Activated naive CD4-positive, alpha-beta T cell treated with anti-CD3 and anti-CD28 coated beads for 36 hours (primary cell): ENCODE data around the gene TMEM59. TPM values are rescaled to one million over a fixed set of nuclear protein-coding genes. Genes with fewer than 3 reads are reported as not detected.

Experiments
- CTCF ChIA-PET: fragments of 350-600 bp; sonication (Branson Sonifier 250); formaldehyde crosslinking; loops from one replicate; lab custom pipeline; 2021; ENCODE audit warnings: antibody characterized with exemption; lab: Charles Lee
- DNase-seq: peaks from one replicate; pipeline ENCODE4 v3.0.0-alpha.2; 2020
- H3K27ac Mint-ChIP-seq: one replicate; pipeline ENCODE4 v1.8.0; 2021; ENCODE audit warnings: mild to moderate bottlenecking, mixed read lengths
- H3K27me3 Mint-ChIP-seq: one replicate; pipeline ENCODE4 v1.8.0; 2021; ENCODE audit warnings: low read depth, mixed read lengths
- H3K36me3 Mint-ChIP-seq: one replicate; pipeline ENCODE4 v1.8.0; 2021; ENCODE audit warnings: low read depth, mixed read lengths
- H3K4me1 Mint-ChIP-seq: one replicate; pipeline ENCODE4 v1.8.0; 2021; ENCODE audit warnings: low read depth, mixed read lengths
- H3K4me3 Mint-ChIP-seq: one replicate; pipeline ENCODE4 v1.8.0; 2021; ENCODE audit warnings: mild to moderate bottlenecking, moderate library complexity, mixed read lengths
- H3K9me3 Mint-ChIP-seq: one replicate; pipeline ENCODE4 v1.8.0; 2021; ENCODE audit warnings: mixed read lengths
- intact Hi-C: fragments of 100-400 bp; cut with micrococcal nuclease; formaldehyde crosslinking; loops from one replicate; pipeline ENCODE4 v1.15.1; 2023
- total RNA-seq, 2 experiments: library from RNA; stranded (reverse); gene quantifications; one replicate each; pipeline ENCODE4 v1.2.3, GENCODE V29; 2021

The TMEM59 gene
- total RNA-seq, 2 experiments from 2014 or later: 140 to 142 TPM

DNA sequence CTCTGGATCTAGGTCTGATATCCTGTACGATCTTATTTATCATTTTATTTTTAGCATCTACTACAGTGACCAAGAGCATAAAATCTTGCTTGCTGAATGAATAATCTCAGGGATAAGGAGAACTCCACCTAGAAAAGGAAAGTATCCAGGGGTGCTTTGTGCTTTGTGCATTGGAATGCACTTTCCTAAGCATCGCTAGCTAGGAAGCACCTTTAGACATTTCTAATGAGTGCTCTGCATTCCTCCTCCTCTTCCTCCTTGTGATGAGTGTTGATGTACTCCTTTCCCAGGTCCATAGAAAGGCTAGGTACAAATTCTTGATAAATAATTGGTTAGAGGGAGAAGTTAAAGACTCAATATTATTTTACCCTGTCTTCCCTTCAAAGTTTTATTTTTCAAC lies 31.8 kb upstream of the TMEM59 start:
- no peaks in the 10 kb centered on the region for H3K9me3 Mint-ChIP-seq
- CTCF ChIA-PET: interaction anchor here (0.6 to 1.4 kb wide), 4 partner anchors 14 to 209 kb away, joined by 3 to 4 read pairs (median 3); no protein-coding TSS in a partner anchor
- peaks cover 3% of the 10 kb centered on the region for H3K36me3 Mint-ChIP-seq
- H3K4me3 Mint-ChIP-seq: no peak overlapping the region
- no peak for DNase-seq
- no peak overlapping the region for H3K27ac Mint-ChIP-seq
- intact Hi-C loops: loop anchor here (5.0 kb wide), 1 partner anchor 222 kb away; no protein-coding TSS in a partner anchor
- H3K27me3 Mint-ChIP-seq: no peaks in the 10 kb centered on the region
- H3K4me1 Mint-ChIP-seq: peaks cover 2% of the 10 kb centered on the region

DNA sequence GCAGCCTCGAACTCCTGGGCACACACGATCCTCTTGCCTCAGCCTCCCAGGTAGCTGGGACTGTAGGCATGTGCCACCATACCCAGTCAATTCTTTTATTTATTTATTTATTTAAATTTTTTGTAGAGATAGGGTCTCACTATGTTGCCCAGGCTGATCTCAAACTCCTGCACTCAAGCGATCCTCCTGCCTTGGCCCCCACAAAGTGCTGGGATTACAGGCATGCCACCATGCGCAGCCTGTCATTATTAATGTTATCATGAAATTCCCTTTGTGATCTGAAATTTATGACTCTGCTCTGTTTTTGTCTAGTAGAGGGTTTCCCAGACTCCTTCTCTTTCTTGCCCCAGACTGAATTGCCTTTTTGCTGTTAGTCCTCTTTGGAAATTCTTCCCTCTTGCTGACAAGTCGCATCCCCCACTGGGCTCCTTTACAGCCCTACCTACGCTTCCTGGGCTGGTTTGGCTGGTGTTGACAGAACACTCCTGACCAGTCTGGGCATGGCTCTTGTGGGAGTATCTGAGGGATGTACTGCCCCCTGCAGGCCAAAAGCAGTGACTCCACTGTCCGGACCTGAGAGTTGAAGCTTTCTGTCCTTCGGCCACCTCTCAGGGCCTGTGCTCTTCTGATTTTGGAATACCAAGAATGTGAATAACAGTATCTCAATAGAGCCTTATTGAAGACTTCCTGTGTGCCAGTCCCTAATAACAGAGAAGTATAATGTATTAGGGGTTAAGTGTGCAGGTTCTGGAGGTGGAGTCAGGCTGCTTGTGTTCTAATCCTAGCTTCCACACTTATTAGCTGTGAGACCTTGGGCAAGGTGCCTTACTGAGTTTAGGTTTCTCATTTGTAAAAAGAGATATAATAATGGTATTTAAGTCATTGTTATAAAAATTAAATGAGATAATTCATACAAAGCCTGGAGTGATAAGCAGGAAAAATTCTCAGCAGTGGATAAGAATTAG lies 28.6 kb upstream of the TMEM59 start:
- peak; percentile 77 for DNase-seq
- Mint-ChIP-seq H3K9me3 (no peaks in the 10 kb centered on the region), H3K4me3 (no peak overlapping the region), H3K27ac (no peak overlapping the region), H3K4me1 (peaks cover 5% of the 10 kb centered on the region), H3K27me3 (no peaks in the 10 kb centered on the region), H3K36me3 (no peaks in the 10 kb centered on the region)
- intact Hi-C loops: loop anchor here (5.0 kb wide), 1 partner anchor 219 kb away; no protein-coding TSS in a partner anchor
- CTCF ChIA-PET: interaction anchor here (0.6 to 3.1 kb wide), 18 partner anchors 8 to 418 kb away, joined by 3 to 20 read pairs (median 4); no protein-coding TSS in a partner anchor

DNA sequence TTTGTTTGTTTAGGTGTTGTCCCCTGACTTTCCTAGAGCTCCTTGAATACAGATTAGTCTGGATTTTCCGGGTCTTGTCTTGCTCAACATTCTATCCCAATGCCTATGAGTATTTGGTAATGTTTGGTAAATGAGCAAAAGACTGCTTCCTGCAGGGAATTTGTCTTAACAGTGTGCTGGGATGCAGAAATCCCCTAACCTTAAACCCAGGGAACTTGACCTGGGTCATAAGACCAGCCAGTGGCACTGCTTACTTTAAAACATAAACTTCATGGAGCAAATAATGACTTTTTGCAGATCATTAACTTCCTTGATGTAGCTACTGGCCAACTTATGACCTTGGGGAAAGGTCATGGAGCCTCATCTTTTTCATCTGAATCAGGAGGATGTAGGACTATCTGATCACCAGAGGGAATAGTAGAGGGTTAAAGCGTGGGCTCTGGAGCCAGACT lies 27.6 kb upstream of the TMEM59 start:
- Mint-ChIP-seq H3K4me1 (peaks cover 5% of the 10 kb centered on the region), H3K36me3 (no peaks in the 10 kb centered on the region), H3K4me3 (no peak overlapping the region), H3K27ac (no peak overlapping the region), H3K9me3 (no peaks in the 10 kb centered on the region), H3K27me3 (no peaks in the 10 kb centered on the region)
- CTCF ChIA-PET: interaction anchor here (0.7 to 3.1 kb wide), 12 partner anchors 7 to 219 kb away, joined by 3 to 20 read pairs (median 4); no protein-coding TSS in a partner anchor
- intact Hi-C loops: loop anchor here (5.0 kb wide), 1 partner anchor 218 kb away; no protein-coding TSS in a partner anchor
- DNase-seq: no peak

DNA sequence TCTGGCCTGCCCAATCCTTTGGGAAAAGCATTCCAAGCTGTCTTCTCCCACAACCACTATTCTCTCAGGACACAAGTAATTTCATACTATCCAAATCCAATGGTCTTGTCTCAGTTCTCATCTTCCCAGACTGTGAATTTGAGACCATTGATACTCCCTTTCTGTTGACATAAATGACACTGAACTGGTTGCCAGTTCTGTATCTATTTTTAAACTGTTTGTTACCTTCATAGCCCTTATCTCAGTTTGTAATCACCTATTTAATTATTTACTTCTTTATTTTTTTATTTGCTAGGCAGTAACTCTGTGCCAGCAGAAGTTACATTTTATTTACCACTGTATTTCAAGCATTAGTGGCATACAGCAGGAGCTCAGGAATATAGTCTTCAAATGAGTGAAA lies 24.4 kb upstream of the TMEM59 start:
- CTCF ChIA-PET: interaction anchor here (0.8 to 1.0 kb wide), 3 partner anchors 9 to 24 kb away, joined by 3 to 4 read pairs (median 3); partner anchors contain the start of genes TCEANC2 and TMEM59
- no peaks in the 10 kb centered on the region for H3K27me3 Mint-ChIP-seq
- peaks cover 5% of the 10 kb centered on the region for H3K4me1 Mint-ChIP-seq
- H3K27ac Mint-ChIP-seq: no peak overlapping the region
- no peak for DNase-seq
- no peaks in the 10 kb centered on the region for H3K36me3 Mint-ChIP-seq
- intact Hi-C loops: no loop called here
- no peaks in the 10 kb centered on the region for H3K9me3 Mint-ChIP-seq
- no peak overlapping the region for H3K4me3 Mint-ChIP-seq

DNA sequence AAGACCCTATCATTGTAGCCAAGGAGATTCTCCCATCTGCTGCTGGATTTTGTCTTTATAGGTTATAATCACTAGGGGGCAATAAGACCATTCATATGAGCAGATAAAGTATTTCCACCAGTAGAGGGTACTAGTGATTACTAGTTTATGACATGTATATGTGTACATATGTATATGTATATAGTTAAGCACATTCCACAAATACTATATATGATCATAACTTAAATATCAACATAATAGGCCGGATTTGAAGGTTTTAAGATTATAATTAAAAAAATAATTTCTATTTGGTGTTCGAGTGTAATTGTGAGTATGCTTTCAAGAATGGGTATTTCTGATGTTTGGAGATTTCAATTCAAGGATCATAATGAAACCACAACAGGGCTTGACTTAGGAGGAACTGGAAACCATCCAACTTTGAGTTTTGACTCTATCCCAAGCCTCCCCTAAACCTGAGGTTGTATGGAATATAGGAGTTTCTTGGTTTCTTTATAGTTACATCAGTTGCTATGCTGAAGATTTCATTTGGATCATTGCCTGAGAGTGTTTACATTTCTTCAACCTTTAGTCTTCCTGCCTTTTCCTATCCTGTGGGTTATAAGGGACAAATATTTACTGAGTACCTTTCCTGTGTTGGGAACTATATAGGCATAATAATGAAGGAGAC lies 17.3 kb upstream of the TMEM59 start:
- Mint-ChIP-seq H3K27me3 (no peaks in the 10 kb centered on the region), H3K4me3 (no peak overlapping the region), H3K27ac (no peak overlapping the region), H3K4me1 (no peaks in the 10 kb centered on the region), H3K9me3 (no peaks in the 10 kb centered on the region), H3K36me3 (peaks cover 4% of the 10 kb centered on the region)
- CTCF ChIA-PET: interaction anchor here (0.5 to 1.1 kb wide), 6 partner anchors 9 to 463 kb away, joined by 3 to 7 read pairs (median 3); no protein-coding TSS in a partner anchor
- no peak for DNase-seq
- intact Hi-C loops: loop anchor here (1.0 kb wide), 2 partner anchors 419 to 740 kb away; no protein-coding TSS in a partner anchor

DNA sequence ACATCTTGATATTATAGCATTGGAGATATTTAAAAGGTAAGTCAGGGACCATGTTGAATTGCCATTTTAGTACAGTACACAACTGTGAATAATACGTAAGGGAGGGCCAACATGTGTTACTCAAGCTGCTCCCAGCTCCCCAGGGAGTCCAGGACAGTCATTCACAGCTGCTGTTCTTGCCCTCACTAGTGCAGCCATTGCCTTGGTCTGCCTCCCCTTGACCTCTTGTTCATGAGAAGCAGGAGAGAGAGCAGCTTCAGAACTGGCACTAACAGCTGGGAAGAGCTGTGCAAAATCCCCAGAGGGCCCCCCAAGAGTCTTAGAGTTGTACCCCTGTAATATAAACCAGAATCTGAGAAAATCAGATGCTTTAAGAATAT lies 16.8 kb upstream of the TMEM59 start:
- Mint-ChIP-seq H3K4me3 (no peak overlapping the region), H3K4me1 (no peaks in the 10 kb centered on the region), H3K27me3 (no peaks in the 10 kb centered on the region), H3K36me3 (peaks cover 8% of the 10 kb centered on the region), H3K27ac (no peak overlapping the region), H3K9me3 (no peaks in the 10 kb centered on the region)
- CTCF ChIA-PET: interaction anchor here (0.5 to 1.1 kb wide), 5 partner anchors 8 to 463 kb away, joined by 3 to 6 read pairs (median 3); no protein-coding TSS in a partner anchor
- DNase-seq: no peak
- intact Hi-C loops: loop anchor here (1.0 kb wide), 2 partner anchors 420 to 741 kb away; no protein-coding TSS in a partner anchor

DNA sequence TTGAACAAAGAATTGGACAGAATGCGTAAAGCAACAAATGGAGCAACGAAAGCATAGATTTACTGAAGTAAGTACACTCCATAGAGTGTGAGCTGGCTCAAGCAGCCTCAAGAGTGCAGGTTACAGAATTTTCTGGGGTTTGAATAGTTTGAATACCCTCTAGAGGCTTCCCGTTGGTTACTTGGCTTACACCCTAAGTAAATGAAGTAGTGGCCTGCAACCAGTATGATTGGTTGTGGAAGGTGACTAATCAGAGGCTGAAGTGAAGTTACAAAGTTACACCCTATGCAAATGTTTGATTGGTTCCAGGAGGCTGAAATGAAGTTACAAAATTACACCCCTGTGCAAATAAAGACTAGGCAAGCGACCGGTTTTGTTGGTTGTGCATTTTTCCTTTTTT lies 11.3 kb upstream of the TMEM59 start:
- H3K27me3 Mint-ChIP-seq: no peaks in the 10 kb centered on the region
- intact Hi-C loops: no loop called here
- CTCF ChIA-PET: no interaction called here
- H3K36me3 Mint-ChIP-seq: peaks cover 4% of the 10 kb centered on the region
- no peak for DNase-seq
- H3K9me3 Mint-ChIP-seq: no peaks in the 10 kb centered on the region
- H3K4me3 Mint-ChIP-seq: no peak overlapping the region
- H3K4me1 Mint-ChIP-seq: no peaks in the 10 kb centered on the region
- H3K27ac Mint-ChIP-seq: no peak overlapping the region

DNA sequence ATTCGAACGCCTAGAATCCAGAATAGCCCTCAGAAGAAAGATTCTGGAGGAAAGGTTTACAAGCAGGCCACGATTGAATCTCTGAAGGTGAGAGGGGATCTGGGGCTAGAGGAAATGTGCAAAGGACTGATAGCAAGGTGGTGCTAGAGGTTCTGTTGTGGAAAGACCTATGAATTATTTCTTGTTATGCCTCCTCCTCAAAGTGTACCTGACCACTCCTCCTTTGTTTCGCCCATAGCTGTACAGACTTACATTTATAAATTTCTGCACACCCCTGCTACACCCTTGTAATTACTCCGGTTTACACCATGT lies 1.4 kb upstream of the TMEM59 start:
- Mint-ChIP-seq H3K4me1 (peaks cover 30% of the 10 kb centered on the region), H3K27me3 (no peaks in the 10 kb centered on the region), H3K36me3 (peaks cover 20% of the 10 kb centered on the region), H3K27ac (no peak overlapping the region), H3K4me3 (no peak overlapping the region), H3K9me3 (no peaks in the 10 kb centered on the region)
- intact Hi-C loops: no loop called here
- CTCF ChIA-PET: interaction anchor here (0.8 to 2.0 kb wide), 2 partner anchors 27 to 193 kb away, joined by 4 to 7 read pairs; no protein-coding TSS in a partner anchor
- peak; percentile 16 for DNase-seq

DNA sequence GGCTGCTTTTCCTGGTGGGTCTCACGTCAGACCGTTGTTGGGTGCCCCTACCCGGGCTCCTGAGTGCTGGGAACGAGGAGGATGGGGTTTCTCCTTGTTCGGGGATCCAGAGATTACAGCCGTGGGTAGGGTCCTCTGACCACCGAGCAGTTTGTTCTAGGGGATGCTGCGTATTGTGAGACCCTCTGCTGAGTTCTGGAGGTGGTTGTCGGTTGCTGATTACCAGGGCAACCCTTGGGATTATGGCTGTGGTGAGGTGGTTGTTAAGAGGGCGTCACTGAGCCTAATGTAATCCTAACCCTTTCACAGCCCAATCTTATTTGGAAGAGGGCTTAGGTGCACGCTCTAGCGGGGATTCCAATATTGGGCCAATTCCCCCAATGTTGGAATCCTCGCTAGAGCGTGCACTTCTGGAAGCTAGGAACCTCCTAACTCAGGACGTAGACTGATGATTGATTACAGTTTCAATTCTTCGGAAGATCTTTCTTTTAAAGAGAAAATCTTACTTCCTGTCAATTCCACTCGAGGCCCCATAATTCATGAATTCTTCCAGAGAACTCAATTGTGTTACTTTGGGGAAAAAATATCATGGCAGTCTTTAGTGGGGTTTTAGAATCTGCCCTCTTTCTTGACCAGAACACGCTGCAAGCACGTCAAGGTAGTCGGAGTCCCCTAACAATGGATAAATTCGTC lies 887 bp upstream of the TMEM59 start:
- no peaks in the 10 kb centered on the region for H3K27me3 Mint-ChIP-seq
- H3K36me3 Mint-ChIP-seq: peaks cover 20% of the 10 kb centered on the region
- CTCF ChIA-PET: interaction anchor here (0.6 to 2.0 kb wide), 3 partner anchors 23 to 624 kb away, joined by 3 to 7 read pairs (median 3); no protein-coding TSS in a partner anchor
- no peak overlapping the region for H3K27ac Mint-ChIP-seq
- intact Hi-C loops: loop anchor here (1.0 to 2.0 kb wide), 15 partner anchors 65 to 833 kb away; partner anchors contain the start of genes CYB5RL, DHCR24, LRRC42 and MAGOH
- peaks cover 32% of the 10 kb centered on the region for H3K4me1 Mint-ChIP-seq
- H3K4me3 Mint-ChIP-seq: no peak overlapping the region
- DNase-seq: no peak
- no peaks in the 10 kb centered on the region for H3K9me3 Mint-ChIP-seq

DNA sequence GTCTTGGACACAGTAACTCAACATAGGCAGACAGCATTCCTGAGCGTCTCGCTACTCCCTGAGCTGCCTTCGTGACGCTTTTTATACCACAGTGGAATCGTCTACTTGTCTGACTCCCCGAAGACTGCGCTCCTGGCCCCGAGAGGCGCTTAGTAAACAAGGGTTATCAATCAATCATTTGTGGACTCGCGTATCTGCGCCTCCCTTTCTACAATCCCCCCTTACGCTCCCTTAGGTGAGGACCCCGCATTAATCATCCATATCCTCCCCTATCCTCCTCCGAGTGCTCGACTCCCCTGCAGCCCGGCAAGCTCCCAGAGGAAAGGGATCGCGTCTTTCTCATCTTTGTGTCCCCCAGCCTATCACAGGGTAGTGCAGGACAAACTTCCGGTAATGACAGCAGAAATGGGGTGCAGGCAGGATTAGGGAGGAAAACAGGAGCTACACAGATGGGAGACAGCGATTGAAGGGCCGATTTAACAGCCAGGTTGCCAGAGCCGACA lies 522 bp downstream of the TMEM59 start:
- Mint-ChIP-seq H3K27ac (no peak overlapping the region), H3K4me3 (no peak overlapping the region), H3K9me3 (no peaks in the 10 kb centered on the region), H3K4me1 (peaks cover 40% of the 10 kb centered on the region), H3K36me3 (peaks cover 14% of the 10 kb centered on the region), H3K27me3 (no peaks in the 10 kb centered on the region)
- intact Hi-C loops: loop anchor here (2.0 kb wide), 2 partner anchors 64 to 834 kb away; partner anchors contain the start of gene DHCR24
- DNase-seq: peak; percentile 56
- CTCF ChIA-PET: interaction anchor here (0.6 to 1.2 kb wide), 6 partner anchors 20 to 320 kb away, joined by 3 to 4 read pairs (median 3); no protein-coding TSS in a partner anchor

DNA sequence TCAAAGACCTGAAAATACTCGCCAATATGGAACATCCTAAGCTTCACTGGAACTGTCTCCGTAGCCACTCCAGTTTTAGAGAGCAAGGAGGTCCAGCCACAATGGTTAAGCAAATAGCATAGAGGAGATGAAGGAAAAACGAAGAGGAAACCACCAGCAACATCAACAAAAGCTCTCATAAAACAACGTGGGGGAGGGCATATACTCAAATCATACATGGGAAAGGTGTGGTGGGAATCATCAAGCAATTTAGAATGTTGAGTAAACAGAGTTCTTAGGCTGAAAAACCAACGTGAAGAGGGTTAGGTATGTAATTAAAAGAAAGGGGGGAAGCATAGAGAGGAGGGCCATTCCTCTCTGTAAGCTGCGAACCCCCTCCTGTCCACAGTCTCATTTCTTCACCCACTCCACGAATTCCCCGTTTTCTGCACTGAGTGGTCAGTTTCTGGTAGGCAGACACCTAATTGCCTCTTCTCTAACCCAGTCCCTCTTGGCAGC lies 1.0 kb downstream of the TMEM59 start:
- Mint-ChIP-seq H3K27ac (no peak overlapping the region), H3K36me3 (peaks cover 11% of the 10 kb centered on the region), H3K9me3 (no peaks in the 10 kb centered on the region), H3K4me3 (no peak overlapping the region), H3K4me1 (peaks cover 43% of the 10 kb centered on the region), H3K27me3 (no peaks in the 10 kb centered on the region)
- intact Hi-C loops: loop anchor here (2.0 kb wide), 2 partner anchors 63 to 835 kb away; partner anchors contain the start of gene DHCR24
- CTCF ChIA-PET: interaction anchor here (0.6 to 1.2 kb wide), 9 partner anchors 20 to 467 kb away, joined by 3 to 4 read pairs (median 3); no protein-coding TSS in a partner anchor
- no peak for DNase-seq
